ENCODE measurements around the gene HMGN2.

The HMGN2 gene

DNA sequence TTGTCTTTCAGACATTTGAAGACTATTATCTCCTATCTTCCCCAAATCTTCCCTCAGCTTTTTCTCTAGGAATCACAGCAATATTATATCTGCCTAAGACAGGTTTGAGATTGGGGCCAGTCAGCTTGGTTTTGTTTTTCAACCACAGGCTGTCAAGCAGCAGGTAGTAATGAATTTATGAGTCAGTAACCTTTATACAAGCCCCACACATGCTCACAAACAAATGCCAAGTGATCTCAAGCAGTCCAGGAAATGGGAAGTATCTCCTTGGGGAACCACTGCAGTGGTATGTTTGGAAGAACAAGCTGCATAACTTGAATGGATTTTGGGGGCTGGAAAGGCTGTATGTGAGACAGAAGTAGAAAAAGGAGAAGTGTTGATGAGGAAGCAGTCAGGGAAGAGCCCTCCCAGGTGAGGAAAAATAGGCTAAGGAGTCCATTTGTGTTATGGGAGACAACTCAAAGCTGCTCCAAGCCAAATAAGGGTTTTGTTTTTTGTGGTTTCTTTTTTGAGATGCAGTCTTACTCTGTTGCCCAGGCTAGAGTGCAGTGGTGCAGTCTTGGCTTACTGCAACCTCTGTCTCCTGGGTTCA, 38.0 kb upstream of the HMGN2 start:
- ChIA-PET CTCF (no interaction called here), POLR2A (interaction anchor here (3.8 kb wide), 1 partner anchor 11 kb away, joined by 24 read pairs; no protein-coding TSS in a partner anchor)
- TF ChIP-seq CTBP1 (IDR thresholded peaks at IDR 0.05; ENCODE audit: borderline replicate concordance) (no peak), TARDBP (IDR thresholded peaks at IDR 0.05) (no peak), L3MBTL2 (conservative IDR thresholded peaks at IDR 0.05) (no peak), NFRKB (IDR thresholded peaks at IDR 0.05) (no peak), ELF4 (IDR thresholded peaks at IDR 0.05) (no peak), FOXA1 (IDR thresholded peaks at IDR 0.05) (no peak), SP1 (IDR thresholded peaks at IDR 0.05) (no peak), BHLHE40 (IDR thresholded peaks at IDR 0.05; ENCODE audit: borderline replicate concordance) (no peak), LEF1 (IDR thresholded peaks at IDR 0.05; ENCODE audit: borderline replicate concordance) (no peak)
- TF ChIP-seq, protein P1, sequence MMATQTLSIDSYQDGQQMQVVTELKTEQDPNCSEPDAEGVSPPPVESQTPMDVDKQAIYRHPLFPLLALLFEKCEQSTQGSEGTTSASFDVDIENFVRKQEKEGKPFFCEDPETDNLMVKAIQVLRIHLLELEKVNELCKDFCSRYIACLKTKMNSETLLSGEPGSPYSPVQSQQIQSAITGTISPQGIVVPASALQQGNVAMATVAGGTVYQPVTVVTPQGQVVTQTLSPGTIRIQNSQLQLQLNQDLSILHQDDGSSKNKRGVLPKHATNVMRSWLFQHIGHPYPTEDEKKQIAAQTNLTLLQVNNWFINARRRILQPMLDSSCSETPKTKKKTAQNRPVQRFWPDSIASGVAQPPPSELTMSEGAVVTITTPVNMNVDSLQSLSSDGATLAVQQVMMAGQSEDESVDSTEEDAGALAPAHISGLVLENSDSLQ (IDR thresholded peaks at IDR 0.05): no peak
- no peak for DNase-seq (ENCODE audit: extremely low spot score)

DNA sequence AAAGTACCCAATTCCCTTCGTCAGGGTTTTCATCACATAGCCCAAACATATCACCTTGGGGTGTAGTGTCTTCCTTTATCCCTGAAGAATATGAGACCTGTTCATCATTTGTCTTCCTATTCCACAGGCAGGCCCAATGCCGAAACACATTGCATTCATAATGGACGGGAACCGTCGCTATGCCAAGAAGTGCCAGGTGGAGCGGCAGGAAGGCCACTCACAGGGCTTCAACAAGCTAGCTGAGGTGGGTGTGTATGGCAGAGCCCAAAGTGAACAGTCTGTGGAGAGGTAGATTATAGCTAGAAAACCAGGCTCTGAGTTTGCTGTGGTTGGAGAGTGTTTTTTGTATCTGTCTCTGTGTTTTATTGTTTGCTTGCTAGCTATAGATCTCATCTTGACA, 34.2 kb upstream of the HMGN2 start:
- no peak for DNase-seq (ENCODE audit: extremely low spot score)
- TF ChIP-seq LEF1 (IDR thresholded peaks at IDR 0.05; ENCODE audit: borderline replicate concordance) (no peak), ZNF384 (IDR thresholded peaks at IDR 0.05) (no peak), HDGF (IDR thresholded peaks at IDR 0.05; ENCODE audit: borderline replicate concordance) (no peak), ELF4 (IDR thresholded peaks at IDR 0.05) (no peak), ARNT (IDR thresholded peaks at IDR 0.05) (no peak), CTBP1 (IDR thresholded peaks at IDR 0.05; ENCODE audit: borderline replicate concordance) (no peak), FOXK2 (IDR thresholded peaks at IDR 0.05) (no peak), SUZ12 (IDR thresholded peaks at IDR 0.05) (no peak), FOXM1 (IDR thresholded peaks at IDR 0.05; ENCODE audit: borderline replicate concordance) (no peak), NFRKB (IDR thresholded peaks at IDR 0.05) (no peak), BHLHE40 (IDR thresholded peaks at IDR 0.05; ENCODE audit: borderline replicate concordance) (no peak), L3MBTL2 (conservative IDR thresholded peaks at IDR 0.05) (no peak), FOXA1 (IDR thresholded peaks at IDR 0.05) (no peak), SP1 (IDR thresholded peaks at IDR 0.05) (no peak), TARDBP (IDR thresholded peaks at IDR 0.05) (no peak)
- TF ChIP-seq, protein P1 (IDR thresholded peaks at IDR 0.05): no peak
- CTCF ChIA-PET: no interaction called here
- POLR2A ChIA-PET: no interaction called here

DNA sequence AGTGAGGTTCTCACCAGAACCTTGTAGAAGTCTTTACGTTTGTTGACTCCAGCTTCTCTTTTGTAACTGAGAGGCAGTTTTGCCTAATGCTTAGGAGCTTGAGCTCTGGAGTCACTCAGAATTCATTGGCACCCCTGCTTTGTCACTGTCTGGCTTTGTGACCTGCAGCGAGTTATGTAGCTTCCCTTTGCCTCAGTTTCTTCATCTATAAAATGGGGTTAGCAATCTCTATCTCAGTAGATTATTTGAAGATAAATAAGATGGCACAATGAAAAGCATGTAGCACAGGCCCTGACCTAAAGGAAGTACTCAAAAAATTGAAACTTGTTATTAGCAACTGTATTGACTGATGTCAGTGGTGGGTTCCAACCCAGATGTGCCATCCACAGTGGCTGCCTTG, 32.0 kb upstream of the HMGN2 start:
- TF ChIP-seq, protein P1 (IDR thresholded peaks at IDR 0.05): no peak
- TF ChIP-seq ELF4 (IDR thresholded peaks at IDR 0.05): no peak
- TF ChIP-seq FOXM1 (IDR thresholded peaks at IDR 0.05; ENCODE audit: borderline replicate concordance): no peak
- TF ChIP-seq CTBP1 (IDR thresholded peaks at IDR 0.05; ENCODE audit: borderline replicate concordance): no peak
- no peak for TF ChIP-seq LEF1 (IDR thresholded peaks at IDR 0.05; ENCODE audit: borderline replicate concordance)
- no peak for TF ChIP-seq SP1 (IDR thresholded peaks at IDR 0.05)
- no peak for TF ChIP-seq TARDBP (IDR thresholded peaks at IDR 0.05)
- no peak for TF ChIP-seq NFRKB (IDR thresholded peaks at IDR 0.05)
- TF ChIP-seq SUZ12 (IDR thresholded peaks at IDR 0.05): no peak
- no peak for TF ChIP-seq HDGF (IDR thresholded peaks at IDR 0.05; ENCODE audit: borderline replicate concordance)
- no peak for TF ChIP-seq FOXA1 (IDR thresholded peaks at IDR 0.05)
- no peak for DNase-seq (ENCODE audit: extremely low spot score)
- ChIA-PET POLR2A (interaction anchor here (1.6 kb wide), 1 partner anchor 8 kb away, joined by 3 read pairs; the partner anchor contains the start of gene DHDDS), CTCF (no interaction called here)

DNA sequence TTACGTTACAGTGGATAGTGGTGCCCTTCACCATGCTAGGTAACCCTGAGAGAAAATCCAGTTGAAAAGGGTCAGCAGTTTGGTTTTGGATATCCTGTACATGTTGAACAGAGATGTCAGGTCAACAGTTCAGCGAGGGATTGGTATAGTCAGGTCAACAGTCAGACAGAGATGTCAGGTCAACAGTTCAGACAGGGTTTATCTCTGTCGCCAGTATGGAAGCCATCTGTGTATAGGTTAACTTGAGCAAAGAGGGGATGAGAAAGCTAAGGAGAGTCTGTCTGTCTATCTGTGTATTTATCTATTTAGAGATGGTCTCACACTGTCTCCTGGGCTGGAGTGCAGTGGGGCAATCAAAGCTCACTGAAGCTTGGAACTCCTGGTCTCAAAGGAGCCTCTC, 22.4 kb upstream of the HMGN2 start:
- ChIA-PET CTCF (interaction anchor here (1.2 kb wide), 1 partner anchor 33 kb away, joined by 3 read pairs; no protein-coding TSS in a partner anchor), POLR2A (interaction anchor here (0.9 kb wide), 1 partner anchor 18 kb away, joined by 7 read pairs; the partner anchor contains the start of gene DHDDS)
- TF ChIP-seq SUZ12 (IDR thresholded peaks at IDR 0.05): no peak
- no peak for TF ChIP-seq HDGF (IDR thresholded peaks at IDR 0.05; ENCODE audit: borderline replicate concordance)
- no peak for TF ChIP-seq SP1 (IDR thresholded peaks at IDR 0.05)
- no peak for TF ChIP-seq FOXA1 (IDR thresholded peaks at IDR 0.05)
- no peak for TF ChIP-seq FOXK2 (IDR thresholded peaks at IDR 0.05)
- TF ChIP-seq LEF1 (IDR thresholded peaks at IDR 0.05; ENCODE audit: borderline replicate concordance): no peak
- no peak for TF ChIP-seq ELF4 (IDR thresholded peaks at IDR 0.05)
- TF ChIP-seq L3MBTL2 (conservative IDR thresholded peaks at IDR 0.05): no peak
- DNase-seq (ENCODE audit: extremely low spot score): no peak

DNA sequence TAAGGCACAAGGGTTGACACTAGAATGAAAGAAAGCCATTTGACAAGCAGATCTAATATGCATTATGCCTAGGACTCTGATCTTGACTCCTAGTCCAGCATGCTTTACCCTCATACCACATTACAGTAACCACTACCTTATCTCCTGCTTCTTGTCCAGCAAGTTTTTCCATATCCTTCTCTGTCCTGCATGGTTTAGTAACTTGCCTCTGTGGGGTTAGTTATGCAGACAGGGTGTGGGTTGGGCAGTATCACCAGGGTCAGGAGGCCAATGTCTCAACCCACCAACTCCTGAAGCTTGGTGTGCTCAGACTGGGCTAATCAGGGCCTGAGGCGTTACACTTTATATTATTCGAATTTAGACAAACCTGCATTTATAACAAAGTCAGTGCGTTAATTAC, 21.3 kb upstream of the HMGN2 start:
- TF ChIP-seq FOXA1 (IDR thresholded peaks at IDR 0.05) (no peak), NFRKB (IDR thresholded peaks at IDR 0.05) (no peak), TARDBP (IDR thresholded peaks at IDR 0.05) (no peak)
- TF ChIP-seq, protein P1 (IDR thresholded peaks at IDR 0.05): no peak
- POLR2A ChIA-PET: interaction anchor here (0.9 kb wide), 1 partner anchor 19 kb away, joined by 7 read pairs; the partner anchor contains the start of gene DHDDS
- no peak for DNase-seq (ENCODE audit: extremely low spot score)
- CTCF ChIA-PET: no interaction called here
